ENCODE measurements around the gene NACC2.

GRCh38 chr9:136004219-136004618 is 90.9 kb downstream of the NACC2 start:
- no peak for TF ChIP-seq CTCF (conservative IDR thresholded peaks at IDR 0.05 in 1 of 2, IDR thresholded peaks at IDR 0.05 in 1 of 2; ENCODE audit: low read depth in 1 of 2, low read length in 2 of 2)
- TF ChIP-seq EZH2 (IDR thresholded peaks at IDR 0.05; ENCODE audit: low read length, missing control alignments): no peak

Measured in fibroblast of lung (primary cell).